IMR-90 (cell line): Measurements from ENCODE around the gene SLC25A25.

Experiments used
- BHLHE40 ChIP-seq: fragments of 150-350 bp; IDR thresholded peaks from 2 replicates; pipeline ENCODE4 v1.6.1; 2016; ENCODE audit warnings: mild to moderate bottlenecking, low read depth, low read length
- CEBPB ChIP-seq: IDR thresholded peaks from 2 replicates; pipeline ENCODE4 v1.6.1; 2012; ENCODE audit warnings: low read depth, low read length, improper control_type of control experiment
- MAFK ChIP-seq: IDR thresholded peaks from 2 replicates; pipeline ENCODE4 v1.6.1; 2012; ENCODE audit warnings: low read depth, low read length, improper control_type of control experiment
- MXI1 ChIP-seq: IDR thresholded peaks from 2 replicates; pipeline ENCODE4 v1.6.1; 2012; ENCODE audit warnings: low read depth, mild to moderate bottlenecking, low read length, moderate library complexity, borderline replicate concordance
- POLR2A ChIP-seq: IDR thresholded peaks from 2 replicates; pipeline ENCODE4 v1.6.1; 2012; ENCODE audit warnings: mild to moderate bottlenecking, low read depth, low read length
- RAD21 ChIP-seq: IDR thresholded peaks from 2 replicates; pipeline ENCODE4 v1.6.1; 2012; ENCODE audit warnings: low read length, improper control_type of control experiment
- RFX5 ChIP-seq: IDR thresholded peaks from 2 replicates; pipeline ENCODE4 v1.8.0; 2012; ENCODE audit warnings: low read depth, mild to moderate bottlenecking, low read length, moderate library complexity
- SMC3 ChIP-seq: fragments of 150-350 bp; IDR thresholded peaks from 2 replicates; pipeline ENCODE4 v1.6.1; 2016; ENCODE audit warnings: low read depth, mild to moderate bottlenecking, antibody characterized with exemption, low read length, moderate library complexity
- TF ChIP-seq, protein P1 (sequence below): conservative IDR thresholded peaks from 2 replicates; pipeline ENCODE4 v1.5.1; 2012; ENCODE audit warnings: mild to moderate bottlenecking, low read depth, low read length, improper control_type of control experiment
- TF ChIP-seq, protein P2 (sequence below): fragments of 150-350 bp; IDR thresholded peaks from 2 replicates; pipeline ENCODE4 v1.6.1; 2017; ENCODE audit warnings: mild to moderate bottlenecking, antibody characterized with exemption, low read length, low read depth

DNA sequence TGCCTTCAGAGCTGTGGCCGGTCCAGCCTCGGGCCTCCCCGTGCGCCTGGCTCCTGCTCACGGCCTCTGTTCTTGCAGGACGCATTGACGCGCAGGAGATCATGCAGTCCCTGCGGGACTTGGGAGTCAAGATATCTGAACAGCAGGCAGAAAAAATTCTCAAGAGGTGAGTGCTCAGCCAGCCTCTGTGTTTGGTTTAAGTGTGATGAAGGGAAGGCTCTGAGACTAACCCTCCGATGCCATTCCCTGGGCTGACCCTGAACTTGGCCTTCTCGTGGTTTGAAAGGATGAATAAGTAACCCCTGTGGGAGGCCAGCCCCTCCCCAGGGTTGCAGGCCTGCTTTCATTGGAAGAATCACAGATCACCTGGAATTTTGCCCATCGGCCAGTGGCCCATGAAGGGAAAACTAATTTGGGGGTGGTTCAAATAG is 33.2 kb downstream of the SLC25A25 start:
- TF ChIP-seq MAFK, result no peak
- TF ChIP-seq CEBPB, result no peak
- TF ChIP-seq MXI1, result no peak
- no peak for TF ChIP-seq SMC3
- TF ChIP-seq, protein P1, sequence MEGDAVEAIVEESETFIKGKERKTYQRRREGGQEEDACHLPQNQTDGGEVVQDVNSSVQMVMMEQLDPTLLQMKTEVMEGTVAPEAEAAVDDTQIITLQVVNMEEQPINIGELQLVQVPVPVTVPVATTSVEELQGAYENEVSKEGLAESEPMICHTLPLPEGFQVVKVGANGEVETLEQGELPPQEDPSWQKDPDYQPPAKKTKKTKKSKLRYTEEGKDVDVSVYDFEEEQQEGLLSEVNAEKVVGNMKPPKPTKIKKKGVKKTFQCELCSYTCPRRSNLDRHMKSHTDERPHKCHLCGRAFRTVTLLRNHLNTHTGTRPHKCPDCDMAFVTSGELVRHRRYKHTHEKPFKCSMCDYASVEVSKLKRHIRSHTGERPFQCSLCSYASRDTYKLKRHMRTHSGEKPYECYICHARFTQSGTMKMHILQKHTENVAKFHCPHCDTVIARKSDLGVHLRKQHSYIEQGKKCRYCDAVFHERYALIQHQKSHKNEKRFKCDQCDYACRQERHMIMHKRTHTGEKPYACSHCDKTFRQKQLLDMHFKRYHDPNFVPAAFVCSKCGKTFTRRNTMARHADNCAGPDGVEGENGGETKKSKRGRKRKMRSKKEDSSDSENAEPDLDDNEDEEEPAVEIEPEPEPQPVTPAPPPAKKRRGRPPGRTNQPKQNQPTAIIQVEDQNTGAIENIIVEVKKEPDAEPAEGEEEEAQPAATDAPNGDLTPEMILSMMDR, result no peak
- TF ChIP-seq POLR2A, result no peak
- TF ChIP-seq, protein P2, sequence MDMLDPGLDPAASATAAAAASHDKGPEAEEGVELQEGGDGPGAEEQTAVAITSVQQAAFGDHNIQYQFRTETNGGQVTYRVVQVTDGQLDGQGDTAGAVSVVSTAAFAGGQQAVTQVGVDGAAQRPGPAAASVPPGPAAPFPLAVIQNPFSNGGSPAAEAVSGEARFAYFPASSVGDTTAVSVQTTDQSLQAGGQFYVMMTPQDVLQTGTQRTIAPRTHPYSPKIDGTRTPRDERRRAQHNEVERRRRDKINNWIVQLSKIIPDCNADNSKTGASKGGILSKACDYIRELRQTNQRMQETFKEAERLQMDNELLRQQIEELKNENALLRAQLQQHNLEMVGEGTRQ, result no peak
- TF ChIP-seq RFX5, result no peak
- no peak for TF ChIP-seq RAD21
- TF ChIP-seq BHLHE40, result no peak
